ENCODE measurements around the gene ABCC2.
"Not testable (repeated sequence)": the region's sequence is repeated elsewhere in the genome, so short reads cannot be mapped to it uniquely, and the experiment has no call there.

The ABCC2 gene

GRCh38 chr10:99809481-99809880 lies 27.0 kb downstream of the ABCC2 start:
- no peak for DNase-seq (ENCODE audit: low spot score)

DNA sequence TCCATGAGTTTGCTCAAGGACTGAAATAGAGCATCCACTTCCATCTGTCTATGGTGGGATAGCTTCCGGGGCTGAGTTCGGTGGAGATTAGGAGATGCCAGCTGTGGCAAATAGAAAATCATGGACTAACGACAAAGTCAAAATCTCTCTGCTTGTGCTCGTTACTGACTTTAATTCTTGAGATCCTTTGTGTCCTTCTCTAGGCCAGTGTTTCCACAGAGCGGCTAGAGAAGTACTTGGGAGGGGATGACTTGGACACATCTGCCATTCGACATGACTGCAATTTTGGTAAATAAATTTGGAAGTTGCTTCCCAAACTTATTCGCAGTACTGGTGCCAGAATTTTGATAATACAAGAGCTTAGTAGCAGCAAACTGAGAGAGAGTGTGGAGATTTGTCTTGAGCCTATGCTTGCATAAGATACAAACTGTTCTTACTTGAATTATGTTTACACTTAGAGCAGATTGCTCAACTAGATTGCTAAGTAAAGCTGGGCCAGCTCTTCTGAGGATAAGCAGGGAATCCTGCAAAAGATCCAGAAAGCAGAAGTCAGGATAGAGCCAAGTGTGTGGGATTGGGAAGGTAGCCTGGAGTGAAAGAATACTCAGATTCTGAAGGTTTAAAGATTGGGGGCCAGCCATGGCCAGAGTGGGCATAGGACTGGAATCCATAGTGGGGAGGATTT lies 27.6 kb downstream of the ABCC2 start:
- no peak for DNase-seq (ENCODE audit: low spot score)

- no peak for DNase-seq (ENCODE audit: low spot score)
Observed at GRCh38 chr10:99812177-99812576, 29.7 kb downstream of the ABCC2 start.

GRCh38 chr10:99814143-99814542 lies 31.7 kb downstream of the ABCC2 start:
- no peak for DNase-seq (ENCODE audit: low spot score)

- no peak for DNase-seq (ENCODE audit: low spot score)
Observed at GRCh38 chr10:99815621-99816020, 33.2 kb downstream of the ABCC2 start.

DNA sequence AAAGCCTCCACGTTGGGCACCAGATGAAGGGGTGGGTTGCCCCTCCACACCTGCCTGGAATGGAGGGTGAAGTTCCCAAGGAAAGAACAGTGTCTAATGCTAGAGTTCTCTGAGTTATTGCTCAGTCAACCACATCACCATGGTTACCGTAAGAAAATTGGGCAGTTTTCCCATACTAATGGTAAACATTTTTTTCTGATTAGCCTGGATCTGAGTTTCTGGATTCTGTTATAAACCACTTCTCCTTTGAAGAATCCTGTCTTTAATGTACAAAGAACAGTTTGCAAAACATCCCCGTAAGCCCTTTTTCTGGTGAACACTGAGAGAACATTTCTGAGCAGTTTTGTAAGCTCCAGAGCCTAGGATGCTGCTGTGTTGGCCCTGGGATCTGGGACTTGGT lies 45.5 kb downstream of the ABCC2 start:
- DNase-seq (ENCODE audit: low spot score) = no peak

GRCh38 chr10:99828464-99828863 lies 46.0 kb downstream of the ABCC2 start:
- DNase-seq (ENCODE audit: low spot score) = no peak

- DNase-seq (ENCODE audit: low spot score) = no peak
Observed at GRCh38 chr10:99832439-99832838, 50.0 kb downstream of the ABCC2 start.

DNA sequence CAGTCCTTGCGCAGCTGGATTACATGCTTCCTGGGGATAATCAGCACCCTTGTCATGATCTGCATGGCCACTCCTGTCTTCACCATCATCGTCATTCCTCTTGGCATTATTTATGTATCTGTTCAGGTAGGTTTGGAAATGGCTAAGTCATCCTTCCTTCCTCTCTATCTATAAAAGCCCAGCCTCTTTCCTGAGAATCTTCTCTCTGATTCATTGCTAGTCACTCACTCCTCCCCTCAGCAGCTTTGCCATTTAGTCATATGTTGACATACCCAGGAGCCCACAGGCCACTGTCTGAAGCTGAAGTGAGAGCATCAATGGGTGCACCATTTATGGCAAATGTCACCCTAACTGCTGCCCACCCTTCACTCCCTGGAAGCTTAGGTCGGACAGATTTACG lies 52.0 kb downstream of the ABCC2 start:
- DNase-seq (ENCODE audit: low spot score) = no peak

DNA sequence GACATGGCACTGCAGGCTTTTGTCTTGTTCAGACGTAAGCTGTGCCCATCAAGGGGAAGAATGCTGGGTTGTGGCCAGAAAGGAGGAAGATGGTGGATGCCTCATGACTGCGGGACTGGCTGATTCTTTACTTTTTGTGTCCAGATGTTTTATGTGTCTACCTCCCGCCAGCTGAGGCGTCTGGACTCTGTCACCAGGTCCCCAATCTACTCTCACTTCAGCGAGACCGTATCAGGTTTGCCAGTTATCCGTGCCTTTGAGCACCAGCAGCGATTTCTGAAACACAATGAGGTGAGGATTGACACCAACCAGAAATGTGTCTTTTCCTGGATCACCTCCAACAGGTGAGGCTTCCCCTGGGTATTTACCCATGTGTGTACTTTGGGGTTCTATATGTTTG lies 53.5 kb downstream of the ABCC2 start:
- no peak for DNase-seq (ENCODE audit: low spot score)

GRCh38 chr10:99836711-99837110 lies 54.3 kb downstream of the ABCC2 start:
- no peak for DNase-seq (ENCODE audit: low spot score)

DNA sequence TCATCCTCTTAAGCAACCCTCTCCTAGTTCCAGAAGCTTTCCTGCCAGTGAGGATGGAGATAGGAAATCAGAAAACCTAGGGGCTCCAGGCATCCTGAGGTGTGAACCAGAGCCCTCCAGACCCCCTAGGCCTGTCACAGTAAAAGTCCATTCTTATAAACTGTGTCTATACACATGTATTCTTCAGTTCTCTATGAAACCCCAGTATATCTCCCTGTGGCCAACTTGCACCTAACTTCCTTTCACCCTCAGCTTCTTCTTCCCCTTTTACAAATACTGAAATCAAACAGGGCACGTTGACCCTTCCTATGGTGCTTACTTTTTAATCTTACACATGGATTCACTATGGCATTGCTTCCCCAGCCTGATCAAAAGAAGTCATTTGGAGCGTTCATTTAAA lies 58.4 kb downstream of the ABCC2 start:
- not testable (repeated sequence) for DNase-seq (ENCODE audit: low spot score)

GRCh38 chr10:99841746-99842145 lies 59.3 kb downstream of the ABCC2 start:
- DNase-seq (ENCODE audit: low spot score) = no peak

DNA sequence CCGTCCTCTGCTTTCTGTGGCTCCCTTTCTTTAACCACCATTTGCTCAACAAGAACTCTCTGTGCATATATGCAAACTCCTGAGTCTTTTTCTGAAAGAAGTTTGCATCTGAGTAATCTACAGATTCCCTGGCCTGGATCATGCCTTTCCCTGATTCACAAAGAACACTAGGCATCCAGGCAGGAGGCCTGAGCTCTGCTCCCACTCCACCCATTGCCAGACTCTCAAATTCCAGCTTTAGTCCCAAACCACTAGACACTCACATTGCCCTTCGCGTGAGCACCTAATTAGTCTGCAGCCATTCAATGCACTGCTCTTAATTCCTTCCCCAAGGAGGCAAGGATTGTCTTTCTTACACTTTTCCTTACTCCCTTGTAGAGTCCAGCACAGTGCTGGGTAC lies 60.9 kb downstream of the ABCC2 start:
- no peak for DNase-seq (ENCODE audit: low spot score)

DNA sequence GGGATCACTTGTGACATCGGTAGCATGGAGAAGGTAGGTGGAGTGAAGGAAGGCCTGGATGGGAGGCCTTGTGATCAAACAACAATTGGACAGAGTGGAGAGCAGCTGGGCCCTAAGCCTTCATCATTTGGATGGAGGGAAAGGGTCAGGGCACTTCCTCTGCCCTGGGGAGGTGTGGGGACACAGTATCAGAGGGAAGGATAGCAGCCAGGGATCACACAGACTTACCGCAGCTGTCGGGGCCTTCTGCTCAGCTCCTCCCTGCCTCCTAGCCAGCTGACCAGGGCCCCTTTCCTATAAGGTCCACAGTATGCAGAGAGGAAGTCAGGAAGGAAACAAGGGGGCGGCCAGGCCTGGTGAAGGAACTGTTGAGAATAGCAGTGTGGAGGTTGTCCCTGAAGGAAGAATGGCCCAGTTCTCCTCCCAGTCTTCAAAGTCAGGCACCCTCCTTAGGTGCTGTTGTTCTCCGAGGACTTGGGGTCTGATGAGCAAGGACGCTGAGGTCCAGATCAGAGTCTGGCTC lies 62.1 kb downstream of the ABCC2 start:
- no peak for DNase-seq (ENCODE audit: low spot score)

- peak; percentile 69 for DNase-seq (ENCODE audit: low spot score)
Observed at GRCh38 chr10:99845837-99846382, 63.5 kb downstream of the ABCC2 start.

DNA sequence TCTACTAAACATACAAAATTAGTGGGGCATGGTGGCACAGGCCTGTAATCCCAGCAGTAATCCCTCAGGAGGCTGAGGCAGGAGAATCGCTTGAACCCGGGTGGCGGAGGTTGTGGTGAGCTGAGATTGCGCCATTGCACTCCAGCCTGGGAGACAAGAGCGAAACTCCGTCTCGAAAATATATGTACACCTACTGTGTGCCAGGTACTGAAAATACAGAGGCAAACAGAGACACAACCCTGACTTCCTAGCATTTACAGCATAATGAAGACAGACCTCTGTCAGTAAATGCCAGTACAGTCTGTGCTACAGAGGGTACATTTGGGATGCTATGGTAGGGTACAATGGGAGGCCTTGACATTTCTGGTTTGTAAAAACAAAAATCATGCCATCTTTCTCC lies 66.6 kb downstream of the ABCC2 start:
- DNase-seq (ENCODE audit: low spot score) = no peak

GRCh38 chr10:99849536-99849935 lies 67.1 kb downstream of the ABCC2 start:
- DNase-seq (ENCODE audit: low spot score) = no peak

DNA sequence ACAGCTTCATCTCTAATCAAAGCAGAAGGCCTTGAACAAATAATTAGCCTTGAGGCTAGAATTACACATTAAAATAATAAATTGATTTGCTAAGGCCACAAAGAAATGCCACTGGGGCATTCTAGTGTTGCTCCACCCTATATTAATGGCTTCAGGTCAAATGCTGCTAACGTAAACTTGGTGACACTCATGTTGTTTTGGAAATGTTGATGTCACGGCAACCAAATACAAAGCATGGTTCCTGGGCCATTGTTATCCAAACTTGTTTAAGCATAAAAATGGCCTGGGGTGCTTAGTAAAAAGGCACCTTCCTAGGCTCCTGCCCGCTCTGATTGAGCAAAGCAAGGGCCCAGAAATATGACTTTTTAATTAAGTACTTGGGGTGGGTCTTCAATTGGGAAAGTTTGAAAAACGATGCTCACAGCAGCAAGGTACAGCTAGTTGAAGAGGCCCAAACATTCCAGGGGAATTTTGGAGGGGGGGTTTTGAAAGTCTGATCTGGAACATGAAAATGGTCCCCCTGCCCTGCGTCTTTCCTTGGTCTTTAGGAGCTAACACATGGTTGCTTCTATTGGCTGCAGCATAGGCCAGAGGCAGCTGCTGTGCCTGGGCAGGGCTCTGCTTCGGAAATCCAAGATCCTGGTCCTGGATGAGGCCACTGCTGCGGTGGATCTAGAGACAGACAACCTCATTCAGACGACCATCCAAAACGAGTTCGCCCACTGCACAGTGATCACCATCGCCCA lies 67.8 kb downstream of the ABCC2 start:
- no peak for DNase-seq (ENCODE audit: low spot score)

- DNase-seq (ENCODE audit: low spot score) = no peak
Observed at GRCh38 chr10:99850767-99851340, 68.4 kb downstream of the ABCC2 start.

DNA sequence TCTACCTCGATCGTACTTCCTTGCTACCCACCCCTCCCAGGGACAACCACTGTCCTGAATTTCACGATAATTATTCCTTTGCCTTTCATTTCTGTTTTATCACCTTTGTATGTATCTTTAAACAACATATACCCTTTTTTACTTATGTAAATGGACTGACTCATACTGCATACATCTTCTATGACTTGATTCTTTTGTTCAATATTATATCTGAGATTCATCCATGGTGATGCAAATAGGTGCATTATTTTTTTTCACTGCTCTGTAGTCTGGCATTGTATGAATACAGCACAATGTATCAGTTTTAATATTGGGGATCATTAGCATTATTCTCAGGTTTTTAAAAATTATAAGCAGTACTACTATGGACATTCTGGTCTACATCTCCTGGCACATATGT lies 69.4 kb downstream of the ABCC2 start:
- DNase-seq (ENCODE audit: low spot score) = no peak

GRCh38 chr10:99852481-99853213 lies 70.2 kb downstream of the ABCC2 start:
- no peak for DNase-seq (ENCODE audit: low spot score)

Measured in SW480 (cell line).